NCI-H226 (cell line): ENCODE measurements around the gene HAPSTR1.
"Not testable (repeated sequence)": the region's sequence is repeated elsewhere in the genome, so short reads cannot be mapped to it uniquely, and the experiment has no call there.

Source experiments
- DNase-seq: peaks from one replicate; pipeline ENCODE4 v3.0.0-alpha.2; 2015

HAPSTR1 gene, protein sequence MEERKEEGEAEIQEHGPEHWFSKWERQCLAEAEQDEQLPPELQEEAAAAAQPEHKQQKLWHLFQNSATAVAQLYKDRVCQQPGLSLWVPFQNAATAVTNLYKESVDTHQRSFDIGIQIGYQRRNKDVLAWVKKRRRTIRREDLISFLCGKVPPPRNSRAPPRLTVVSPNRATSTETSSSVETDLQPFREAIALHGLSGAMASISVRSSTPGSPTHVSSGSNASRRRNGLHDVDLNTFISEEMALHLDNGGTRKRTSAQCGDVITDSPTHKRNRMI

GRCh38 chr16:9090960-9091866, at the start of gene HAPSTR1:
Gene HAPSTR1 (plus strand): TSS chr16:9091644. CDS start chr16:9092045, 401 bp downstream.
- peak; percentile 99 for DNase-seq

- DNase-seq: no peak
These were observed 48.9 kb upstream of the HAPSTR1 start for GRCh38 chr16:9042533-9042932.

GRCh38 chr16:9042964-9043680, 48.3 kb upstream of the HAPSTR1 start:
- DNase-seq: no peak

- not testable (repeated sequence) for DNase-seq
These were observed 45.9 kb upstream of the HAPSTR1 start for GRCh38 chr16:9045562-9045961.

GRCh38 chr16:9046667-9047055, 44.8 kb upstream of the HAPSTR1 start:
- no peak for DNase-seq

- DNase-seq: peak; percentile 98
These were observed 43.6 kb upstream of the HAPSTR1 start for GRCh38 chr16:9047689-9048301.

DNA sequence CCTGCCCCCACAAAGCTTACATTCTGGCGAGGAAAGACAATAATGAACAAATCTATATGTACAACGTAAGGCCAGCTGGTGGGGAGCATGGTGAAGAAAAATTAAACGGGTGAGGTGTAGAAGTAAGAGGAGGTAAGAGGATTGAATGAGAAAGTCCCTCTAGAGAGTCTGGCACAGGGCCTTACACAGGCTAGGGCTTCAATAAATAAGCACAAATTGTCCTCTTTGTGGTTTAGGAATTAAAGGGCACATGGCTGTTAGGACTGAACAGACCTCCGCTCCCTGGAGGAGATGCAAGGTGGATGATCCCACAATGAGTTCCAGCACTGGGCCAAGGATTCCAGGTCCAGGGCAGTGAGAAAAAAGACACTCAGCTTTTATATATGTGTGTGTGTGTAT, 43.1 kb upstream of the HAPSTR1 start:
- no peak for DNase-seq

DNA sequence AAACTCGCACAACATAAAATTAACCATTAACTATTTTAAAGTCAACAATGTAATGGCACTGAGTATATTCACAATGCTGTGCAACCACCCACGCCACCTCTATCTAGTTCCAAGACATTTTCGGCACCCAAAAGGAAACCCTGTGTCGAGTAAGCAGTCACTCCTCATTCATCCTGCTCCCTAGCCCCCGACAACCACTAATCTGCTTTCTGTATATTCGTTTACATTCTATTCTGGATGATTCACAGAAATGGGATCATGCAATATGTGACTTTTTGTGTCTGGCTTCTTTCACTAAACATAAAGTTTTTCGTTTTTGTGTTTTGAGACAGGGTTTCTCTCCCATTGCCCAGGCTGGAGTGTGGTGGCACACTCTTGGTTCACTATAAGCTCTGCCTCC, 42.2 kb upstream of the HAPSTR1 start:
- DNase-seq: peak; percentile 21

- DNase-seq: no peak
These were observed 41.2 kb upstream of the HAPSTR1 start for GRCh38 chr16:9050102-9050830.

GRCh38 chr16:9053006-9053601, 38.3 kb upstream of the HAPSTR1 start:
- DNase-seq: peak; percentile 63

DNA sequence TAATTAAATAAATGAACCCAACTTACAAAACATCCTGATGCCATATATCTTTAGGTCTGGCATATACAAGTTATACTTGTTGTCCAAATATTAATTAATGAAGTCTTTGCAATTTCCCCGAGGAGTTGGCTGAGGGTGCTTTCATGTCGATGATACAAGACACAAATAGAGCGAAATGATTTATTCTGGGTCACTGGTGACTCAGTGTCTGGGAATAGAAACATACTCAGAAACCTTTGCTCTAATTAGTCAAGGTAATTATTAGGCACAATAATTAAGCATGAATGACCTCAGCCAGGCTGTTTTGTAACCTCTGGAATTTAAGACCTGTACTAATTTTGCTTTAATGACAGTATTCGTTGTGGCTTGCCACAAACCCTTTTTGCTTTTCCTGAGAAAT, 37.0 kb upstream of the HAPSTR1 start:
- DNase-seq: no peak

DNA sequence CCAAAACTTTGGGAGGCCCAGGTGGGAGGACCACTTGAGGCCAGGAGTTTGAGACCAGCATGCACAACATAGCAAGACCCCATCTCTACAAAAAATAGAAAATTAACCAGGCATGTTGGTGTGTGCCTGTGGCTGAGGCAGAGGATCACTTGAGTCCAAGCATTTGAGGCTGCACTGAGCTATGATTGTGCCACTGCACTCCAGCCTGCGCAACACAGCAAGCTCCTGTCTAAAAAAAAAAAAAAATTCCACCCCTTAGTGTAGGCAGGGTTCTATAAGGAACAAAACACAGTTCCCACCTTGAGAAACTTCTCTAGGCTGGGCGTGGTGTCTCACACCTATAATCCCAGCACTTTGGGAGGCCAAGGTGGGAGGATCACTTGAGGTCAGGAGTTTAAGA, 36.3 kb upstream of the HAPSTR1 start:
- no peak for DNase-seq

DNA sequence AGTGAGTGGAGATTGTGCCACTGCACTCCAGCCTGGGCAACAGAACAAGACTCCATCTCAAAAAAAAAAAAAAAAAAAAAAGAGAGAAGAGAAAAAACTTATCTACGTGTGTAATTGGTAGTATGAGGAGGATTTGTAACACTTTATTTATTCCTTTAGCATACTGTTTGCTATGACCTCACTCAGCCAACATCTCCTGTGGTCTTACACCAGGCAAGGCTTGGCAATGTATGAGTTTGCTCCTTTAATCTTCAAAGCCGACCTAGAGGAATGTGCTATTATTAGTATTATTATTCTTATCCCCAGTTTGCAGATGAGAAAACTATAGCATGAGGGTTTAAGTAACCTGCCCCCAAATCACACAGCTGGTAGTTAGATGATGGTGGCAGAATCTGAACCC, 35.8 kb upstream of the HAPSTR1 start:
- peak; percentile 60 for DNase-seq

DNA sequence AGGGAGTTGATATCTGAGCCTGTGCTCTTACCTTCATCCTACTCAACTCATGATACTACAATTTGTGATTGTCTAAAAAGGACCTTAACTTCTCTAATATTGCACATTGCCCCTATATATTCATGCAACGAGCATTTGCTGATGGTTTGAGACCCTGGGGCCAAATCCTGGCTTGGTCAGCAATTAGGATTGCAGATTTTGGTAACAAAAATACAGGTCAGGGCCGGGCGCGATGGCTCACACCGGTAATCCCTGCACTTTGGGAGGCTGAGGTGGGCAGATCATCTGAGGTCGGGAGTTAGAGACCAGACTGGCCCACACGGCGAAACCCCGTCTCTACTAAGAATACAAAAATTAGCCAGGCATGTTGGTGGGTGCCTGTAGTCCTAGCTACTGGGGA, 35.4 kb upstream of the HAPSTR1 start:
- no peak for DNase-seq

GRCh38 chr16:9058211-9058610, 33.2 kb upstream of the HAPSTR1 start:
- no peak for DNase-seq

DNA sequence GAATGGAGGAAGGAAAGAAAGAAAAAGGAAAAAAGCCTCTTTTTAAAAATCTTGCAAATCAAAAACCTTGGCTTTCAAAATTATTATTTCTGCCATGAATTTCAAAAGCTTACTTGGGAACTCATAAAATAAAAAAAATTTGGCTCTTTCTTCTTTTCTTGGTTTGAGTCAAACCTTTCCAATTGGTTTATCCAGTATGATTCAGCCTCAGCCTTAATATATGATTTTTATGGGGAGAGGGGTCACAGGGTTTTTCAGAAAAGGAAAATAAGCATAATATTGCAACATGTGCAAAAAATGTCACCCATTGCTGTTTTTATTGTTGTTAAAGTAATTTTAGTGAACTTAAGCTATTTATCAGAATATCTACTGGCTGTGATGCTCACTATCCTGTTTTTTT, 31.2 kb upstream of the HAPSTR1 start:
- no peak for DNase-seq

GRCh38 chr16:9061358-9061813, 30.1 kb upstream of the HAPSTR1 start:
- DNase-seq: no peak

- no peak for DNase-seq
These were observed 29.1 kb upstream of the HAPSTR1 start for GRCh38 chr16:9062301-9062700.

- DNase-seq: no peak
These were observed 26.4 kb upstream of the HAPSTR1 start for GRCh38 chr16:9065077-9065476.

DNA sequence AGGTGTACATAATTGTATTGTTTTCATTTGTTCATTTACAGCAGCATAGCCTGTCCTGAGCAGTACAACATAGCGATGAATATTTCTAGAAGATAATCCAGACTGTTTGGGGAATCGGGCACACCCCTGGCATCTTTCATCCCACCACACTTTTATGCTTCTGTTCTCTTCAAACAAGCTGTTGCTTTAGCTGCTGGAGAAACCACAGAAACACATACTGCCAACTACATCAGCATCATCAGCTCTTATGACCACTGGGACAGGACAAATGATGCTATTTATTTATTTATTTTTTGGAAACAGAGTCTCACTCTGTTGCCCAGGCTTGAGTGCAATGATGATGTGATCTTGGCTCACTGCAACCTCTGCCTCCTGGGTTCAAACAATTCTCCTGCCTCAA, 22.6 kb upstream of the HAPSTR1 start:
- DNase-seq: no peak

DNA sequence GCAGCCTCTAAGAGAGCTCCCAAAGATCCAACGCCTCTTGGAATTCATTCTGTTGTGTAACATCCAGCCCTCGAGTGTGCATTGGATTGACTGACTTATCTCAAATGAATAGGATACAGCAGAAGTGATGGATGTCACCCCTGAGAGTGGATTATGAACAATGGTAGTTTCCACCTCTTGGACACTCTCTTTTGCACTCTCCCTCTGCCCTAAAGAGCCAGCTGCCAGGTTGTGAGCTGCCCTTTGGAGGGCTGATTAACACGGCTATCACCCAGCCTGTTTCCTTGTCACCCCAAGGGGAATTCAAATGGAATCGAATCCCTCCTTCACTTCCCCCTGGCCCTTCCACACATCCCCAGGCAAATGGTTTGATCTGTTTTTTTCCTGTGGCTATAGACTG, 21.2 kb upstream of the HAPSTR1 start:
- no peak for DNase-seq

- no peak for DNase-seq
These were observed 20.1 kb upstream of the HAPSTR1 start for GRCh38 chr16:9071377-9071776.
